Ishikawa (cell line): ENCODE measurements around the gene GRIK1.

Source experiments
- CEBPB ChIP-seq: IDR thresholded peaks from 2 replicates; pipeline ENCODE4 v1.6.1; 2012
- MAX ChIP-seq: IDR thresholded peaks from 2 replicates; pipeline ENCODE4 v1.6.1; 2012
- RAD21 ChIP-seq: IDR thresholded peaks from 2 replicates; pipeline ENCODE4 v1.6.1; 2012; ENCODE audit warnings: low read depth
- REST ChIP-seq: IDR thresholded peaks from 2 replicates; pipeline ENCODE4 v1.6.1; 2012; ENCODE audit warnings: low read depth, mild to moderate bottlenecking
- TAF1 ChIP-seq: IDR thresholded peaks from 2 replicates; pipeline ENCODE4 v1.6.1; 2012; ENCODE audit warnings: low read depth, mild to moderate bottlenecking
- USF1 ChIP-seq: IDR thresholded peaks from 2 replicates; pipeline ENCODE4 v1.6.1; 2012
- ZBTB7A ChIP-seq: IDR thresholded peaks from 2 replicates; pipeline ENCODE4 v1.6.1; 2012; ENCODE audit warnings: low read depth

- TF ChIP-seq REST (no peak), TAF1 (no peak), CEBPB (no peak), MAX (no peak), RAD21 (no peak), ZBTB7A (no peak), USF1 (no peak)
These were observed 79.5 kb downstream of the GRIK1 start for GRCh38 chr21:29860346-29860745.
